Measurements from ENCODE around the gene NFYB. TPM values are rescaled to one million over a fixed set of nuclear protein-coding genes. Genes with fewer than 3 reads are reported as not detected.
A peak's percentile ranks its signal among the peaks of the same experiment; 100 is the strongest.
"Not testable (repeated sequence)": the region's sequence is repeated elsewhere in the genome, so short reads cannot be mapped to it uniquely, and the experiment has no call there.

NFYB gene
- total RNA-seq, 1 experiment from 2014 or later: 36.7 TPM

GRCh38 chr12:104122298-104122697 lies 15.7 kb downstream of the NFYB start:
- Histone ChIP-seq H3K4me1 (replicated peaks; ENCODE audit: insufficient read depth) (peaks cover 24% of the 10 kb centered on the region), H3K9me2 (ENCODE audit: insufficient read depth) (no peaks in the 10 kb centered on the region), H3K79me2 (ENCODE audit: low read depth) (no peaks in the 10 kb centered on the region; the same call in 1 of the 2 replicates), H3K4me2 (no peak overlapping the region), H3K27ac (no peak overlapping the region), H3K4me3 (no peak overlapping the region), H3F3A (ENCODE audit: insufficient read depth, low read depth) (peaks cover 27% of the 10 kb centered on the region), H3K27me3 (ENCODE audit: insufficient read depth, low read depth) (no peaks in the 10 kb centered on the region), H4K20me1 (ENCODE audit: insufficient read depth) (no peaks in the 10 kb centered on the region), H3K36me3 (ENCODE audit: low read depth) (peaks cover 34% of the 10 kb centered on the region), H3K9me3 (ENCODE audit: insufficient read depth, low read depth) (no peaks in the 10 kb centered on the region), H2AFZ (no peak overlapping the region)
- intact Hi-C loops (cut with micrococcal nuclease; ENCODE audit: unreplicated experiment): loop anchor here (5.0 to 10.0 kb wide), 2 partner anchors 165 to 347 kb away; no protein-coding TSS in a partner anchor
- no peak for TF ChIP-seq CTCF (conservative IDR thresholded peaks at IDR 0.05)
- no peak for TF ChIP-seq EZH2 (IDR thresholded peaks at IDR 0.05; ENCODE audit: low read depth)
- POLR2A ChIA-PET (ENCODE audit: unreplicated experiment): no interaction called here
- BruUV-seq (replicated peaks): no TSS peak
- CTCF ChIA-PET: no interaction called here
- peak in 1 of 2 experiments; percentile 23 for DNase-seq

GRCh38 chr12:104121001-104121400 lies 17.0 kb downstream of the NFYB start:
- peak in 1 of 2 experiments; percentile 81 for DNase-seq
- no peak for TF ChIP-seq CTCF (conservative IDR thresholded peaks at IDR 0.05)
- no peak for TF ChIP-seq EZH2 (IDR thresholded peaks at IDR 0.05; ENCODE audit: low read depth)
- Histone ChIP-seq H3K4me3 (no peak overlapping the region), H3K36me3 (ENCODE audit: low read depth) (peaks cover 39% of the 10 kb centered on the region), H3K27me3 (ENCODE audit: insufficient read depth, low read depth) (no peaks in the 10 kb centered on the region), H3K4me1 (replicated peaks; ENCODE audit: insufficient read depth) (peaks cover 24% of the 10 kb centered on the region), H4K20me1 (ENCODE audit: insufficient read depth) (no peaks in the 10 kb centered on the region), H3F3A (ENCODE audit: insufficient read depth, low read depth) (peaks cover 21% of the 10 kb centered on the region), H3K9me3 (ENCODE audit: insufficient read depth, low read depth) (no peaks in the 10 kb centered on the region), H3K4me2 (peak overlapping the region; percentile 13; the same call in 1 of the 2 replicates), H2AFZ (no peak overlapping the region), H3K27ac (peak overlapping the region; percentile 27; the same call in 1 of the 2 replicates), H3K9me2 (ENCODE audit: insufficient read depth) (no peaks in the 10 kb centered on the region), H3K79me2 (ENCODE audit: low read depth) (no peaks in the 10 kb centered on the region; the same call in 1 of the 2 replicates)
- CTCF ChIA-PET: interaction anchor here (0.7 kb wide), 2 partner anchors 12 to 124 kb away, joined by 3 to 4 read pairs; no protein-coding TSS in a partner anchor
- no TSS peak for BruUV-seq (replicated peaks)
- intact Hi-C loops (cut with micrococcal nuclease; ENCODE audit: unreplicated experiment): loop anchor here (5.0 to 10.0 kb wide), 2 partner anchors 166 to 346 kb away; no protein-coding TSS in a partner anchor
- POLR2A ChIA-PET (ENCODE audit: unreplicated experiment): interaction anchor here (0.5 to 0.8 kb wide), 5 partner anchors 200 to 1017 kb away, joined by 3 to 8 read pairs (median 5); no protein-coding TSS in a partner anchor

GRCh38 chr12:104115587-104115975 lies 22.4 kb downstream of the NFYB start:
- Histone ChIP-seq H3K79me2 (ENCODE audit: low read depth) (no peaks in the 10 kb centered on the region), H3K36me3 (ENCODE audit: low read depth) (peaks cover 27% of the 10 kb centered on the region), H3K4me2 (no peak overlapping the region), H3K9me2 (ENCODE audit: insufficient read depth) (no peaks in the 10 kb centered on the region), H3K27ac (no peak overlapping the region), H3K4me3 (no peak overlapping the region), H2AFZ (no peak overlapping the region), H4K20me1 (ENCODE audit: insufficient read depth) (no peaks in the 10 kb centered on the region), H3F3A (ENCODE audit: insufficient read depth, low read depth) (peaks cover 20% of the 10 kb centered on the region; the same call in 1 of the 2 replicates), H3K4me1 (replicated peaks; ENCODE audit: insufficient read depth) (peaks cover 2% of the 10 kb centered on the region; the same call in 1 of the 2 replicates), H3K27me3 (ENCODE audit: insufficient read depth, low read depth) (no peaks in the 10 kb centered on the region), H3K9me3 (ENCODE audit: insufficient read depth, low read depth) (no peaks in the 10 kb centered on the region)
- DNase-seq: no peak
- intact Hi-C loops (cut with micrococcal nuclease; ENCODE audit: unreplicated experiment): no loop called here
- BruUV-seq (replicated peaks): no TSS peak
- CTCF ChIA-PET: interaction anchor here (0.6 kb wide), 1 partner anchor 249 kb away, joined by 3 read pairs; no protein-coding TSS in a partner anchor
- TF ChIP-seq CTCF (conservative IDR thresholded peaks at IDR 0.05) (no peak), EZH2 (IDR thresholded peaks at IDR 0.05; ENCODE audit: low read depth) (no peak)
- POLR2A ChIA-PET (ENCODE audit: unreplicated experiment): no interaction called here

- H3K4me1 ChIP-seq (replicated peaks; ENCODE audit: insufficient read depth); intact Hi-C loops (cut with micrococcal nuclease; ENCODE audit: unreplicated experiment); POLR2A ChIA-PET (ENCODE audit: unreplicated experiment); H4K20me1 ChIP-seq (ENCODE audit: insufficient read depth); H3K4me2 ChIP-seq; H2AFZ ChIP-seq; H3K79me2 ChIP-seq (ENCODE audit: low read depth); H3K9me2 ChIP-seq (ENCODE audit: insufficient read depth); H3K4me3 ChIP-seq; H3K27me3 ChIP-seq (ENCODE audit: insufficient read depth, low read depth); CTCF ChIA-PET; BruUV-seq (replicated peaks); H3K9me3 ChIP-seq (ENCODE audit: insufficient read depth, low read depth): not testable (repeated sequence)
- Histone ChIP-seq H3K27ac (0 out of 2 replicates have a peak overlapping the region, but pooled peaks have one; percentile 16), H3F3A (ENCODE audit: insufficient read depth, low read depth) (peaks cover 22% of the 10 kb centered on the region; the same call in 1 of the 2 replicates), H3K36me3 (ENCODE audit: low read depth) (peaks cover 21% of the 10 kb centered on the region)
- DNase-seq: peak in 1 of 2 experiments; percentile 16
These were observed 23.0 kb downstream of the NFYB start for GRCh38 chr12:104114834-104115586.

Data from PC-9 (cell line).